NOMO-1 (cell line): ENCODE data around the gene INPP5A.
A peak's percentile ranks its signal among the peaks of the same experiment; 100 is the strongest.
"Not testable (repeated sequence)": the region's sequence is repeated elsewhere in the genome, so short reads cannot be mapped to it uniquely, and the experiment has no call there.

Experiments
- DNase-seq, 2 experiments: peaks; one replicate each; lab custom pipeline; 2025; ENCODE audit not compliant: unreplicated experiment in 2 of 2; lab: John Stamatoyannopoulos, UW

The INPP5A gene

GRCh38 chr10:132559538-132559937 is 22.0 kb downstream of the INPP5A start:
- no peak for DNase-seq

GRCh38 chr10:132560241-132560731 is 22.7 kb downstream of the INPP5A start:
- DNase-seq = peak; percentile 54 to 87

GRCh38 chr10:132562177-132562915 is 24.8 kb downstream of the INPP5A start:
- DNase-seq = no peak

GRCh38 chr10:132562916-132563456 is 25.4 kb downstream of the INPP5A start:
- DNase-seq = no peak

GRCh38 chr10:132563485-132564248 is 26.1 kb downstream of the INPP5A start:
- no peak for DNase-seq

GRCh38 chr10:132564249-132564605 is 26.6 kb downstream of the INPP5A start:
- DNase-seq = no peak

- DNase-seq = no peak
Measured at GRCh38 chr10:132564690-132565089, 27.1 kb downstream of the INPP5A start.

GRCh38 chr10:132565516-132566209 is 28.1 kb downstream of the INPP5A start:
- DNase-seq = no peak

GRCh38 chr10:132566892-132567291 is 29.3 kb downstream of the INPP5A start:
- DNase-seq = no peak

GRCh38 chr10:132570265-132570664 is 32.7 kb downstream of the INPP5A start:
- no peak for DNase-seq

- peak; percentile 88 to 89 for DNase-seq
Measured at GRCh38 chr10:132570771-132571649, 33.4 kb downstream of the INPP5A start.

GRCh38 chr10:132571650-132572544 is 34.3 kb downstream of the INPP5A start:
- DNase-seq = peak; percentile 46 to 47

GRCh38 chr10:132572545-132572937 is 35.0 kb downstream of the INPP5A start:
- DNase-seq = peak in 1 of 2 experiments; percentile 20

- DNase-seq = not testable (repeated sequence)
Measured at GRCh38 chr10:132572946-132573345, 35.4 kb downstream of the INPP5A start.

- DNase-seq = no peak
Measured at GRCh38 chr10:132574288-132574687, 36.7 kb downstream of the INPP5A start.

GRCh38 chr10:132574783-132575319 is 37.3 kb downstream of the INPP5A start:
- DNase-seq = peak in 1 of 2 experiments; percentile 25

- DNase-seq = peak; percentile 82 to 91
Measured at GRCh38 chr10:132575320-132576201, 38.0 kb downstream of the INPP5A start.
